ENCODE measurements around the gene NHS. TPM values are rescaled to one million over a fixed set of nuclear protein-coding genes. Genes with fewer than 3 reads are reported as not detected.
"Not testable (repeated sequence)": the region's sequence is repeated elsewhere in the genome, so short reads cannot be mapped to it uniquely, and the experiment has no call there.

The NHS gene
- total RNA-seq, 1 experiment from 2014 or later, result 4.6 TPM

GRCh38 chrX:17443556-17443955, 68.6 kb downstream of the NHS start:
- DNase-seq (ENCODE audit: extremely low read depth, low read depth), result no peak

GRCh38 chrX:17446269-17446668, 71.3 kb downstream of the NHS start:
- DNase-seq (ENCODE audit: extremely low read depth, low read depth), result not testable (repeated sequence)

DNA sequence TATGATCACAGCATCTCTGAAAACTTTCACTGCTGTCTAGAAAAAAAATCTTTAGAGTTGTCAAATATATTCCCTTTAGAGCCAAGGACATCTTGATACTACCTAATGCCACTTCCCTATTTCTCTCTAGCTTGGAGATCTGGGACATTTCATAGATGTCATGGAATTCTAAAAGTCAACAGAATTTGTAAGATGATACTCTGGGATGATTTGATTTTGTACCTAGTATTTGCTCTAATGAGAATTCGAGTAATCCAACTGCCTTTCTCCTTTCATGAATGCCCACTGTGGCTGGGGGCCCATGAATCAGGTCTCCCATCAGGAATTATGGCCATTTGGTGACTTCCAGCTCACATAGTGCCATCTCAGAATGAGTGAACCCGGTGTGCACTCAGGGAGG, 73.2 kb downstream of the NHS start:
- no peak for DNase-seq (ENCODE audit: extremely low read depth, low read depth)

- DNase-seq (ENCODE audit: extremely low read depth, low read depth), result no peak
Observed at GRCh38 chrX:17449866-17450265, 74.9 kb downstream of the NHS start.

DNA sequence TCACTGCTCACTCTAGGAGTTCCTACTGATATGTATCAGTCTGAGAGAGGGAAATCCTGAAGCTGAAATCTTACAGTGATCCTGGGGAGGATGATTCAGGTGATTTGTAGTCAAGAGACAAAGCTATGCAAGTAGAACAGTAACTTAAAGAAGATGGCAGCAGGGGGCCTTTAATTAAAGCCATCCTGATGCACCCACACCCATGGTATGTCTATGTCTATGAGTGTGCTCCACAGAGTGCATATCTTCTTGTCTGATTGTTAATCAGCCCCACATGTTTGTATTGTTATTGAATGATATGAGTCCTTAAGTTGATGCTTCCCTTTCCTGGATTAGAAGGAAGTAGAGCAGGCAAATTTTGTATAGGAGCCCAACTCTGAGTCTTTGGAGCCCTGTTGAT, 78.8 kb downstream of the NHS start:
- DNase-seq (ENCODE audit: extremely low read depth, low read depth), result no peak

DNA sequence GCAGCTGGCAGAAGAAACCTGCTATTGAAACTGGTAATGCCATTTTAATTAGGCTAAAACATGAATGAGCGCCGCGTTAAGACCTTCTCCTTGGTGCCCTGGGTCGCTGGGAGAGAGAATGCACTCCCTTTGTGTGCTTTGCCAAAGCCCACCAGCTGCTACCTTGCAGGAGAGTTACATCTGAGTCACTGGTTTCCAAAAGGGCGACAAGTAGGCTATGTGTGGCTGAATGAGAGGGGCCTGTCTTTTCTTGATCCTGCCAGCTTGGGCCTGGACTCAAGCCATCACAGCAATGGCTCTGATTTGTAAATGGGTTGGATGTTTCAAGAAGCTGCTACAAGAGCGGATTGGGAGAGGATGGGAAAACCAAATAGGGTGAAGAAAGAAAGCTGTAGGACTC, 81.5 kb downstream of the NHS start:
- DNase-seq (ENCODE audit: extremely low read depth, low read depth), result no peak

DNA sequence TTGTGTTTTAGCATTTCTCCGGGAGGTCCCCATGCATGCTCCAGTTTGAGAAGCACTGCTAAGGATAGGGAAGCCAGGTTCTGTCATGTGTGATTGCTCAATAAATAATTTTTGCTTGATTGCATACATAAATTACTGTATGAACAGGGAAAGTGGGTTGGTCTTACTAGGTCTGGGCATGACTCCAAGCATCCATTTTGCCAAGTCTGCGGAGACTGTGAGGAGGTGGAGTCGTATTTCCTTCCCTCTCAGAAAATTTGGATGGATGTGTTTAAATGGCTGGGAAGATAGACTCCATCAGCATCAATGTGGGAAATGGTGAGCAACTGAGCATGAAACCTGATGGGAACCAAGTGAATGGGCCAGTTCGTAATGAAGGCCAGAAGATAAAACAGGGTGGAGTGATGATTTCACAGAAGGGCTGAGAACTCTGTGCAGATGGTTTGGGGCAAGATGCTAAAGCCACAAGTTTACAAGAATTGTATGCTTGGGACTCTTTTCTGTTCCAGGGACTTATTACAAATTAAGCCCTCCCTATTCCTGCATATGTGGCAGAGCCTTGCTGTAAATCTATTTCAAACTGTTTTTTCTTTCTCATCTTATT, 84.1 kb downstream of the NHS start:
- no peak for DNase-seq (ENCODE audit: extremely low read depth, low read depth)

DNA sequence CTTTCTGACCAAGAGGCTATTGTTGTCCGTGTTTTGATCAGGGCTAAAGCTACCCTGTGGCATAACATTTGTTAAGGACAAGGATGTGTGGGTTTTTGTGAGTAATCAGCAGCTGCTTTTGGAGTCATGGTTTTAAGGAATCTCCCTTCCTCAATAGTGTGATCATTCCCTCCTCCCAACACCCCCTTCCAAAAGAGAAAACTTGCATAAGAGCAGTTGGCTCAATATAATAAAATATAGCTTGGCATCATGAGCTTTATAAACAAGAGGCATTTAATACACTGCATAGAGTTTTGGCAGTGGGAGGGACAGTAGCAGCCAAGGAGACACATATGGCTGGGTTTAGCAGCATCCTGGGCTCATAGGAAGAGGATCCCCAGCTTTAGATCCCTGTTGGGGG, 84.7 kb downstream of the NHS start:
- no peak for DNase-seq (ENCODE audit: extremely low read depth, low read depth)

DNA sequence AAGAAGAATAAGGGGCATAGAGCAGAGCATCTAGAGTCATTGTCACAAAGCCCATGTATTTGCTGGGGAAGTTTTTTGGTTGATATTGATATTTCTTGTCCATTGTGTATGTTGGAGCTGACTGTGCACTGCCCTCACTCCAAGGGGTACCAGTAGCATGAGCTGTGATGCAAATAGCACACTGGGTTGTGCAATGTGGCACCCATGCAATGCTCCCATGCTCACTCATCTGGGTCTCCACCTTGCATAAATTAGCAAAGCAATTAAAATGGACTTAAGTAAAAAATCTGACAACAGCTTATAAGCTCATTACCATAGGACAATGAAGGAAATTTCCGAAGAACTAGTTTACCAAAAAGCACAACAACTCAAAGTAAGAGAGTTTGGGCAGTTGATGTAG, 87.9 kb downstream of the NHS start:
- no peak for DNase-seq (ENCODE audit: extremely low read depth, low read depth)

DNA sequence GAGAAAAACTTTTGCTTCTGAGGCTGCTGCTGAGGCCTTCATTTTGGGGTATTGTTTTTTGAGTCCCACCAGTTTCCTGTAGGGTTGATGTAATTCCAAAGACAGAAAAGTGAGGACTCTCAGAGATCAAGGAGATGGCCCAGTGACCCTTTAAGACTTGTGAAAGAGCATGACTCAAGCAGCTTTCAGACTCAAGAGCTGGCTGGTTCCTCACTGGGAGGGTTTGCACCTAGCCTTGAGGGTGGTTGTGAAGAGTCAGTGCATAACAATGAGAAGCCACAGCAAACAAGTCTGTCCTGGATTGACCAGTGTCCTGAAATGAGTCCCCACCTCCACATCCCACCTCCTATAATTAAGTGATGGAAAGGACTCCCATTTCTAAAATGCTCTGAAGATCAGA, 89.2 kb downstream of the NHS start:
- no peak for DNase-seq (ENCODE audit: extremely low read depth, low read depth)

DNA sequence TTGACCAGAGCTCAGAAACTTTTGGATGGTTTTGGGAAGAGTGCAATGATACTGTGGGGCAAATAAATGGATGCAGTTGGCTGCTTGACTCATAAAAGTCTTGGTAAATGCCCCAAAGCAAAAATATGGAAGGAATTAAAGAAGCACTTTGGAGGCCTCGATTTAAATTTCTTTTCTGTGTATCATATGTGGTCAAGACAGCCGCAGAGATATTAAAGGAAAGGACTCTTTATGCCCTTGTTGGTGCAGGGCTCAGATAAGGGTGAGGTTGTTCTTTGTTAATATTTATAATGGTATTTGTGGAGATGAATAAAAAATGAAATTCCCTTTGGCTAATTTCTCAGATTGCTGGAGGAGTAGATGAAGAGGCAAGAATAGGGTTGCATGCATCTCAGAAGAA, 90.2 kb downstream of the NHS start:
- DNase-seq (ENCODE audit: extremely low read depth, low read depth), result no peak

DNA sequence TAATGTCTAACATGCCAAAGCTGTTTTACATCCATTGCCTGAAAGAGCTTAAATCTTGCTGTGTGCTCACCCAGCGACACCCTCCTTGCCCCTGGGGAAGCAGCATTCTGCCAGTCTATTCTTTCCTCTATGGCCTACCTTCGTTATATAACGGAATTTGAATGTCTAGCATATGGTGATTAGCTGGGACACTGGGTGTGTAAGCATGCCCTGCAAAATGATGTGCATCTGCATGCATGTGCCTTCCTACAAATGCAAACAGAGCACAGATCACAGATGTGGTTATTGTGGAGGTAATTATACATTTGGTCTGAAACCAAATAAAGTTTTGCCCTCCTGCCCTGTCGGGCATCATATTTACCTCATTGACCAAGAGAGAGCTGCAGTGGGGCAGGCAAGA, 90.8 kb downstream of the NHS start:
- no peak for DNase-seq (ENCODE audit: extremely low read depth, low read depth)

DNA sequence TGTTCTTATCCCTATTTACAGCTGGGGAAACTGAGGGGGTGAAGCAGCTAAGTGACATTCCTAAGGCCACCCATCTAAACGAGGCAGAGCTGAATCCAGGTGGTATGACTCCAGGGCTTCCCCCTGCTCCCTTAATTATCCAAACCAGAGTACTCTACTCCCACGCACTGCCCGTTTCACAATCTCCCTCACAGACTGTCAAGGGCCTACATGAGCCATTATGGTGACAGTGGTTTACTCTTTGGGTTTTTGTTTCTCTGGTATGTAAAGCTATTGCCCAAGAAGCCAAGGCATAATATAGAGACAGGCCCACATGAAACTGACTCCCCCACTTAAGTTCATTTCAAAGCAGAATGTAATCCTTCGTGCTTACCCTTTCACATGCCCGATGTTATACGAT, 95.1 kb downstream of the NHS start:
- DNase-seq (ENCODE audit: extremely low read depth, low read depth), result no peak

DNA sequence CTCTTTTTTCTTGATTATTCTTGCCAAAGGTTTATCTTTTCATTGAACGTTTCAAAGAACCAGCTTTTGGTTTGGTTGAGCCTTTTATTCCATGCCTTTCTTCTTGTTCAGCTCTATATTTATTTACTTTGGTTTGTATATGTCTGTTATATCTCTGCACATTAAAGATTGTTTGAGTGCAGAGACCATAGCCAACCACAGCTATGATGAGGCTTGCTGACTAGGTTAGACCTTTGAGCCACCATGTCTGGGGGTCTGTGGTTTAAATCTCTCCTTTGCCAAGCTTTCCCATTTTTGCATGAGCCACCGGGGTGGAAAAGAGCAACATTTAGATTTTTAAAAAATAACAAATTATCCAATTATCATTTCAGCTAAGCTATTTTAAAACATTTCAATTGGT, 96.1 kb downstream of the NHS start:
- no peak for DNase-seq (ENCODE audit: extremely low read depth, low read depth)

DNA sequence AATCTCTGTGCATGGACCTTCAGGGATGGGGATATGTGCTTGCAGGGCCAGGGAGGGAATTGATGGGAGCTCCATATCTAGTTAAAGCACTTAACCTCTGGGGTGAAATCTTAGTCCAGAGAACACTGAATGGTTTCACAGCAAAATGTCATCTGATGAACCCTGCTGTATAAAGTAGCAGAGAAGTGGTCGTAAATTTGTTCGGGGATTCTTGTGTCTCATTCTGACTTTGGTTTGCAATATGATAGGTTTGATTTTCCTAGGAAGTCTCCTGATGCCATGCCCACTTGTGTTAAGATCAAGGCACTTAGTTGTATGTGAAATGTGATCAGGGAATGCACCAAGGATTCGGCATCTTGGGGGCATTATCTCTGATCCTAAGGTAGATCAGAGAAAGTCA, 96.9 kb downstream of the NHS start:
- no peak for DNase-seq (ENCODE audit: extremely low read depth, low read depth)

DNA sequence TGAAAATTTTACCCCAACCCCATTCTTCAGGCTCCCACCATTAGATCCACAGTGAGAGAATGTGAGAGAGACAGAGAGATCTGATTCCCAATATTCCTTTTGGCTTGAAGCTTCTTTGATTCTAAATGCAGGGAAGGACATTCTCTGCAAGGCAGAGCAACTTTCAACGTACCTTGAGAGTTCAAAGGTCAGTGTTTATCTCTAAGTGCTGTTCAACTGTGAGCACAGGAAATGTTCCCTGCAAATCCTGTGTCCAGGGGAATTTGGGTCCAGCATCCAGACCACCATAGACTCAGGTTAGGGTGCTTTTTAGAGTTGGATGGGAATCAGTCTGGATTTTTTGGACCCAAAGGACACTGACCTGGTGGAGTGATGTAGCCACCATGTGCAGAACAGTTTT, 97.4 kb downstream of the NHS start:
- DNase-seq (ENCODE audit: extremely low read depth, low read depth), result no peak

DNA sequence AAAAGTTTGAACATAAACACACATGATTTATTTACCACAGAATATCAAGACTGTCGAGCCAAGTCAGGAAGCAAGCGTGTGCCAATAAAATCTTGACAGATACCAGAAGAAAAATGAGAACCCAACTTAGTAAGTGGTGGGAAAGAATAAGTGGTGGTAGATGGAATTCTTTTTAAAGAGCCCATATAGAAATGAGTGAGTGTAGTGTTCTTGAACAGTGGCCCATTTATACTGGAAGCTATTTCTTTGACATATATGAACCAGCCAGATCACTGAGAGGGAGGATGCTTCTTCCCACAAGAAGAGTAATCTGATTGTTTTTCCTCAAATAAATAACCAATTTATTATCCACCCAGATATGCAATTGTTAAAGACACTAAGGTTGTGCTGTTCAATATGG, 98.0 kb downstream of the NHS start:
- DNase-seq (ENCODE audit: extremely low read depth, low read depth), result no peak

DNA sequence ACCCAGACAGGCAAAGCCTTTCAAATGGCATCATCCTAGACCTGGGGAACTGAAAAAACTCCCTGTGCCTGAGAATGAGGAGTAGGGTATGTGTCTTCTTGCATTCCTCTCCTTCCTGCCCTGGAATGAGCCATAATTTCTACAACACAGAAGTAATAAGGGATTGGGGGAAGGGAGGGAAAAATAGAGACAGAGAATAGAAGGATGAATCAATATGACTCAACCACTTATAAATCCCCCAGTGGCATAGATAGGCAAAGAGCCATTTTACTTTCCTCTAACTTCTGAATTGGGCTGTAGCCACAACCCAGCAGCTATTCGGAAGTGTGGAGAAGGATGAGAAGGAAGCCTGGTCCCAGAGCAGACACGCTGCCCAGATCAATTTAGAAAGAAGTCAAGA, 99.9 kb downstream of the NHS start:
- no peak for DNase-seq (ENCODE audit: extremely low read depth, low read depth)

DNA sequence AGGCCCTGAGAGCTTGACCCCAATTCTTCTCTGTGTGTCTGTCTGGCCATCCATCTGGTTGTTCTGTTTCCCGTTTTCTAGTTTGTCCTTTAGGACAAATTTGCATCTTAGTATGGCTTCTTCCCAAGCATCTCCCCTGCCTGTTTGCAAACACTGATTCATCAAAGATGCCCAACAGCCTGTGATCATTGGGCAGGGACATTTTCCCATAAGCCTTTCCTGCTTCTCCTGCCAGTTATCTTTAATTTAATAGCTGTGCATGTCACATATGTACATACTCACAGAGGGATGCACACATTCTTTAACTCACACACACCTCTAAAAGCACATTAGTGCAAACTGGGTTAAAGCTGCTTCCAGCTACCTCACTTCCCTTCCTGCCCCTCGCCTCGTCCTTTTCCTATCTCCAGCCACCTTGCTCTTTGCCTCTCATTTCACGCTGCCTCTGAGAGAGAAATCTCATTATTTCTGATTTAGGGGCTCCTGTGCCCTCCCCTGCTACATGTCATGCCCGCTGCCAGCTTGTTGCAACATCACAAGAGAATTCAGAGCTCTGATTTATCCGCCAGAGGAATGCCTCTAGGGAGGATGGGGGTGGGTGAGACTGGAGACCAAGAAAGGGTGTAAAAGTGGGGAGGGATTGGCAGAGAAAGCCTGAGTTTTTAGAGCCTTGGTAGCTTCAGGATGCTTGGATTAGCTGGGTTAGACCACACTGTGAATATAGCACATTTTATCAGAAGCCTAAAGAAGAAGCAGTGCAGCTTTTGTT, 100.6 kb downstream of the NHS start:
- no peak for DNase-seq (ENCODE audit: extremely low read depth, low read depth)

DNA sequence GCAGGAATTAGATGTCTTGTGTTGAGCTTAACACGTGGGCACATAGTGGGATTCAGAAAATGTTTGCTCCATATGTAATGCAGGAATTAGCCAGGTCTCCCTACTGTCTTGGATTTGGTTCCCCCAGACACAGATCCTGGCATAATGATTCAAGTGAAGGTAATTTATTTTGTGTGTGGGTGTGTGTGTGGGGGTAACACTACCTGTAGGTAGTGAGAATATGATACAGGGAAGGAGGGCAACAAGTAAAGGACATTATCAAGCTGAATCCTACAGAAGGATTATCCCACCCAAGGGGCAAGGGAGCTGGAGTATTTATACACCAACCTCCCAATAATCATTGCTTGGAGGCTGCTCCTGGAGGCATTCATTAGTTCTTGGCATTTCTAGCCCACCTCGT, 101.4 kb downstream of the NHS start:
- no peak for DNase-seq (ENCODE audit: extremely low read depth, low read depth)

- DNase-seq (ENCODE audit: extremely low read depth, low read depth), result no peak
Observed at GRCh38 chrX:17481086-17481485, 106.1 kb downstream of the NHS start.

GRCh38 chrX:17484592-17484991, 109.6 kb downstream of the NHS start:
- DNase-seq (ENCODE audit: extremely low read depth, low read depth), result no peak

DNA sequence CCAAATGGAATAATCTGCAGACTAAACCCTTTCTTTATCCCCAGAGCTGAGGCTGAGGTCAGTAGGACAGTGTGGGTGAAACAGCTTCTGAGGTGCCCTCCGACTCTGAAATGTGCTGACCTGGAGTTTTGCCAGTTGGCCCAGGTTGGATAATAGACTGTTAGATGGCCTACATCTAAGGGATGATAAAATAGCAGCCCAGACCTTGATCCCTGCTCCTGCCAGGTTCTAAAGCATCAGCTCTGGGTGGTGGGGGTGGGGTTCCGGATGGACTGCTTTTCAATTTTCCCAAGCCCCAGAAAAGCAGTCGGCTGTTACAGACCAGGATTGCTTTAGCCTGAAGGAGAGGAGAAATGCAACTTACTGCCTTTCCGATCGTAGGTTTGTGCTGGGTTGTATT, 110.4 kb downstream of the NHS start:
- DNase-seq (ENCODE audit: extremely low read depth, low read depth), result no peak
